ENCODE measurements around the gene BCL11A. TPM values are rescaled to one million over a fixed set of nuclear protein-coding genes. Genes with fewer than 3 reads are reported as not detected.

The BCL11A gene
- total and polyA plus RNA-seq, 2 of the 13 experiments (the other 11 are each of a cell fraction or from before 2014, with no cell fraction given): not detected

GRCh38 chr2:60559880-60560279, 6.4 kb upstream of the BCL11A start:
- TF ChIP-seq ZSCAN31 (CRISPR knock-in tag; IDR thresholded peaks at IDR 0.05; ENCODE audit: low read depth) (no peak), ZNF660 (CRISPR knock-in tag; IDR thresholded peaks at IDR 0.05; ENCODE audit: borderline replicate concordance, low read depth) (no peak), TSC22D2 (CRISPR knock-in tag; IDR thresholded peaks at IDR 0.05; ENCODE audit: borderline replicate concordance) (no peak), MEF2D (CRISPR knock-in tag; IDR thresholded peaks at IDR 0.05) (no peak), LBX2 (CRISPR knock-in tag; IDR thresholded peaks at IDR 0.05; ENCODE audit: borderline replicate concordance) (no peak), ZSCAN5A (CRISPR knock-in tag; IDR thresholded peaks at IDR 0.05; ENCODE audit: borderline replicate concordance) (no peak)
- BruUV-seq (replicated peaks): no TSS peak
- DNase-seq (ENCODE audit: low spot score) (no peak), ATAC-seq (no peak), FAIRE-seq (no peak)
- Histone ChIP-seq H3K27me3 (ENCODE audit: control insufficient read depth in 1 of 2, insufficient read depth in 2 of 2, low read length in 2 of 2) (peaks cover 6 to 27% of the 10 kb centered on the region in 2 experiments), H3K9ac (ENCODE audit: insufficient read depth, low read depth, low read length) (no peak overlapping the region), H3K27ac (ENCODE audit: extremely low read length, insufficient read depth, low read length) (no peak overlapping the region), H3K4me1 (ENCODE audit: insufficient read depth, low read length) (peaks cover 9% of the 10 kb centered on the region), H3K9me3 (ENCODE audit: low read length) (no peaks in the 10 kb centered on the region), H3K79me2 (ENCODE audit: insufficient read depth, low read length) (no peaks in the 10 kb centered on the region), H3K4me2 (ENCODE audit: low read depth, low read length) (no peak overlapping the region), H3K36me3 (replicated peaks in 1 of 2; ENCODE audit: control insufficient read depth in 1 of 2, insufficient read depth in 2 of 2, low read length in 2 of 2) (no peaks in the 10 kb centered on the region), H2AFZ (ENCODE audit: low read length) (no peak overlapping the region), H4K20me1 (ENCODE audit: insufficient read depth, low read length) (no peaks in the 10 kb centered on the region), H3K4me3 (replicated peaks in 1 of 3; ENCODE audit: insufficient read depth in 1 of 3, low read depth in 2 of 3, low read length in 3 of 3) (no peak overlapping the region)
- ChIA-PET CTCF (ENCODE audit: low intra/inter-chr PET ratio, low total read pairs) (interaction anchor here (1.5 kb wide), 1 partner anchor 22 kb away, joined by 7 read pairs; no protein-coding TSS in a partner anchor), POLR2A (no interaction called here)
- in situ Hi-C loops (cut with HindIII; ENCODE audit: extremely low pct_ligation_motif_present, low pct_unique_long_range_greater_than_20kb): no loop called here
- intact Hi-C loops (cut with micrococcal nuclease; ENCODE audit: unreplicated experiment): loop anchor here (1.0 to 5.0 kb wide), 3 partner anchors 21 to 437 kb away; no protein-coding TSS in a partner anchor
- WGBS (ENCODE audit: low lambda C conversion rate): 2% methylated on average over 1 of the region's 1 CpG

- WGBS (ENCODE audit: low lambda C conversion rate): 10% methylated on average over 2 of the region's 2 CpGs
- no peak overlapping the region for H3K9ac ChIP-seq (ENCODE audit: insufficient read depth, low read depth, low read length)
- FAIRE-seq: no peak
- DNase-seq (ENCODE audit: low spot score): no peak
- POLR2A ChIA-PET: no interaction called here
- peaks cover 18% of the 10 kb centered on the region for H3K4me1 ChIP-seq (ENCODE audit: insufficient read depth, low read length)
- H3K27ac ChIP-seq (ENCODE audit: extremely low read length, insufficient read depth, low read length): no peak overlapping the region
- H3K36me3 ChIP-seq (replicated peaks in 1 of 2; ENCODE audit: control insufficient read depth in 1 of 2, insufficient read depth in 2 of 2, low read length in 2 of 2): no peaks in the 10 kb centered on the region
- no peaks in the 10 kb centered on the region for H3K79me2 ChIP-seq (ENCODE audit: insufficient read depth, low read length)
- H3K4me2 ChIP-seq (ENCODE audit: low read depth, low read length): no peak overlapping the region
- H2AFZ ChIP-seq (ENCODE audit: low read length): no peak overlapping the region
- intact Hi-C loops (cut with micrococcal nuclease; ENCODE audit: unreplicated experiment): no loop called here
- peaks cover 6 to 37% of the 10 kb centered on the region in 2 experiments for H3K27me3 ChIP-seq (ENCODE audit: control insufficient read depth in 1 of 2, insufficient read depth in 2 of 2, low read length in 2 of 2)
- in situ Hi-C loops (cut with HindIII; ENCODE audit: extremely low pct_ligation_motif_present, low pct_unique_long_range_greater_than_20kb): no loop called here
- ATAC-seq: no peak
- no TSS peak for BruUV-seq (replicated peaks)
- no peaks in the 10 kb centered on the region; the same call in 1 of the 2 replicates for H4K20me1 ChIP-seq (ENCODE audit: insufficient read depth, low read length)
- peak; percentile 54 for TF ChIP-seq PCBP2 (optimal IDR thresholded peaks at IDR 0.05; ENCODE audit: low read depth, low read length, poor library complexity, severe bottlenecking)
- TF ChIP-seq HNRNPK (IDR thresholded peaks at IDR 0.05; ENCODE audit: low read depth, low read length, poor library complexity, severe bottlenecking): peak; percentile 21
- TF ChIP-seq MTA3 (CRISPR knock-in tag; IDR thresholded peaks at IDR 0.05): no peak
- no peak overlapping the region for H3K4me3 ChIP-seq (replicated peaks in 1 of 3; ENCODE audit: insufficient read depth in 1 of 3, low read depth in 2 of 3, low read length in 3 of 3)
- H3K9me3 ChIP-seq (ENCODE audit: low read length): no peaks in the 10 kb centered on the region
- CTCF ChIA-PET (ENCODE audit: low intra/inter-chr PET ratio, low total read pairs): no interaction called here
Observed at GRCh38 chr2:60558536-60558935, 5.1 kb upstream of the BCL11A start.

Data from HepG2 (cell line).